H9 (cell line): ENCODE data around the gene SRGAP1. TPM values are rescaled to one million over a fixed set of nuclear protein-coding genes. Genes with fewer than 3 reads are reported as not detected.
"Not testable (repeated sequence)": the region's sequence is repeated elsewhere in the genome, so short reads cannot be mapped to it uniquely, and the experiment has no call there.

Experiments used
- DNase-seq: peaks from one replicate; pipeline ENCODE4 v3.0.0-alpha.2; 2017
- H2AFZ ChIP-seq: one replicate; pipeline ENCODE4 v1.6.1; 2013; ENCODE audit warnings: mild to moderate bottlenecking, low read length, control low read depth, moderate library complexity
- H2AK5ac ChIP-seq: 2 replicates; pipeline ENCODE4 v1.6.1; 2013; ENCODE audit warnings: low read length, control low read depth, mixed read lengths; ENCODE audit not compliant: insufficient read length
- H2BK120ac ChIP-seq: one replicate; pipeline ENCODE4 v1.6.1; 2013; ENCODE audit warnings: low read depth, mild to moderate bottlenecking, low read length, control low read depth, inconsistent platforms; ENCODE audit not compliant: poor library complexity, severe bottlenecking
- H2BK12ac ChIP-seq: 2 replicates; pipeline ENCODE4 v1.6.1; 2013; ENCODE audit warnings: low read length, control low read depth, mixed read lengths, low read depth; ENCODE audit not compliant: insufficient read length
- H2BK15ac ChIP-seq: 2 replicates; pipeline ENCODE4 v1.6.1; 2013; ENCODE audit warnings: low read depth, low read length, control low read depth
- H2BK20ac ChIP-seq: one replicate; pipeline ENCODE4 v1.6.1; 2013; ENCODE audit warnings: low read depth, mild to moderate bottlenecking, low read length, control low read depth, inconsistent platforms; ENCODE audit not compliant: poor library complexity, severe bottlenecking
- H2BK5ac ChIP-seq: 2 replicates; pipeline ENCODE4 v1.6.1; 2013; ENCODE audit warnings: low read length, control low read depth, mixed read lengths; ENCODE audit not compliant: insufficient read length
- H3K14ac ChIP-seq: 2 replicates; pipeline ENCODE4 v1.6.1; 2013; ENCODE audit warnings: low read length, control low read depth; ENCODE audit not compliant: insufficient read depth
- H3K18ac ChIP-seq: 2 replicates; pipeline ENCODE4 v1.6.1; 2013; ENCODE audit warnings: low read depth, mild to moderate bottlenecking, mixed read lengths, low read length, control low read depth; ENCODE audit not compliant: insufficient read length
- H3K23ac ChIP-seq: 2 replicates; pipeline ENCODE4 v1.6.1; 2013; ENCODE audit warnings: low read length, control low read depth, mixed read lengths, low read depth; ENCODE audit not compliant: insufficient read length
- H3K23me2 ChIP-seq: 2 replicates; pipeline ENCODE4 v1.6.1; 2013; ENCODE audit warnings: low read depth, mild to moderate bottlenecking, mixed read lengths, low read length, control low read depth; ENCODE audit not compliant: insufficient read length, poor library complexity, severe bottlenecking
- H3K27ac ChIP-seq: 2 replicates; pipeline ENCODE4 v1.5.1; 2013; ENCODE audit warnings: low read length, control low read depth, mixed read lengths, low read depth; ENCODE audit not compliant: insufficient read length
- H3K27me3 ChIP-seq: 2 replicates; pipeline ENCODE4 v1.6.1; 2013; ENCODE audit warnings: low read length, control low read depth, inconsistent platforms; ENCODE audit not compliant: insufficient read depth
- H3K4ac ChIP-seq: 2 replicates; pipeline ENCODE4 v1.6.1; 2013; ENCODE audit warnings: low read depth, mild to moderate bottlenecking, control low read depth, inconsistent platforms, low read length, moderate library complexity
- H3K4me1 ChIP-seq: 2 replicates; pipeline ENCODE4 v1.6.1; 2013; ENCODE audit warnings: low read length, control low read depth, inconsistent platforms; ENCODE audit not compliant: insufficient read depth
- H3K4me2 ChIP-seq: 2 replicates; pipeline ENCODE4 v1.6.1; 2013; ENCODE audit warnings: low read length, control low read depth, mixed read lengths; ENCODE audit not compliant: insufficient read length, insufficient read depth
- H3K56ac ChIP-seq: 2 replicates; pipeline ENCODE4 v1.6.1; 2013; ENCODE audit warnings: low read depth, mild to moderate bottlenecking, mixed read lengths, low read length, control low read depth; ENCODE audit not compliant: insufficient read length
- H3K79me1 ChIP-seq: 2 replicates; pipeline ENCODE4 v1.6.1; 2013; ENCODE audit warnings: low read depth, mild to moderate bottlenecking, moderate library complexity, low read length, control low read depth, inconsistent platforms; ENCODE audit not compliant: insufficient read depth, poor library complexity, severe bottlenecking
- H3K79me2 ChIP-seq: 2 replicates; pipeline ENCODE4 v1.6.1; 2013; ENCODE audit warnings: low read length, control low read depth, inconsistent platforms; ENCODE audit not compliant: insufficient read depth
- H3K9ac ChIP-seq: 2 replicates; pipeline ENCODE4 v1.6.1; 2013; ENCODE audit warnings: low read length, control low read depth, mixed read lengths; ENCODE audit not compliant: insufficient read length; ENCODE audit errors: extremely low read depth
- H3K9me3 ChIP-seq: one replicate; pipeline ENCODE4 v1.6.1; 2013; ENCODE audit warnings: low read depth, low read length, inconsistent platforms; ENCODE audit not compliant: control insufficient read depth
- H3T11ph ChIP-seq: one replicate; pipeline ENCODE4 v1.6.1; 2013; ENCODE audit warnings: mild to moderate bottlenecking, low read length, control low read depth, inconsistent platforms
- H4K20me1 ChIP-seq: one replicate; pipeline ENCODE4 v1.6.1; 2013; ENCODE audit not compliant: control insufficient read depth, insufficient read length, insufficient read depth
- H4K5ac ChIP-seq: 2 replicates; pipeline ENCODE4 v1.6.1; 2013; ENCODE audit warnings: low read depth, mild to moderate bottlenecking, mixed read lengths, low read length, control low read depth; ENCODE audit not compliant: insufficient read length
- H4K8ac ChIP-seq: replicated peaks from 2 replicates; pipeline ENCODE4 v1.6.1; 2013; ENCODE audit warnings: low read length, control low read depth, mixed read lengths, low read depth; ENCODE audit not compliant: insufficient read length
- H4K91ac ChIP-seq: 2 replicates; pipeline ENCODE4 v1.6.1; 2013; ENCODE audit warnings: low read depth, mild to moderate bottlenecking, moderate library complexity, mixed read lengths, low read length, control low read depth; ENCODE audit not compliant: insufficient read length
- H3K27ac Mint-ChIP-seq, 3 experiments: 2 replicates in 2 of 3; 3 replicates in 1 of 3; pipeline ENCODE4 v1.8.0; 2020 to 2021; ENCODE audit warnings: mixed read lengths in 3 of 3, mild to moderate bottlenecking in 1 of 3, moderate library complexity in 1 of 3
- H3K27me3 Mint-ChIP-seq: 2 replicates; pipeline ENCODE4 v1.8.0; 2021; ENCODE audit warnings: low read depth, mild to moderate bottlenecking, moderate library complexity, mixed read lengths
- H3K36me3 Mint-ChIP-seq, 3 experiments: 2 replicates in 2 of 3; 3 replicates in 1 of 3; pipeline ENCODE4 v1.8.0; 2020 to 2021; ENCODE audit warnings: low read depth in 3 of 3, mixed read lengths in 3 of 3; ENCODE audit not compliant: insufficient read depth in 1 of 3
- H3K4me1 Mint-ChIP-seq, 2 experiments: 2 replicates each; pipeline ENCODE4 v1.8.0; 2020; ENCODE audit warnings: mixed read lengths in 2 of 2
- H3K4me3 Mint-ChIP-seq, 2 experiments: 2 replicates in 1 of 2; 3 replicates in 1 of 2; pipeline ENCODE4 v1.8.0; 2020 to 2021; ENCODE audit warnings: mild to moderate bottlenecking in 2 of 2, mixed read lengths in 2 of 2, moderate library complexity in 1 of 2
- H3K9me3 Mint-ChIP-seq, 2 experiments: 2 replicates in 1 of 2; 3 replicates in 1 of 2; pipeline ENCODE4 v1.8.0; 2020; ENCODE audit warnings: mild to moderate bottlenecking in 2 of 2, mixed read lengths in 2 of 2, moderate library complexity in 1 of 2
- WGBS: extraction: QIAGEN DNeasy Blood & Tissue Kit; methylation state at CpG from one replicate; pipeline ENCODE4 v1.1.7; 2013; ENCODE audit warnings: missing lambda C conversion rate, low lambda C conversion rate, mixed read lengths; ENCODE audit not compliant: insufficient read length; ENCODE audit errors: extremely low coverage; 5-methylcytosine and 5-hydroxymethylcytosine counted together
- total RNA-seq: library from RNA; stranded (reverse); gene quantifications from 2 replicates; pipeline ENCODE4 v1.2.1, GENCODE V29; 2021
- TF ChIP-seq, protein P1 (sequence below): fragments of 200-600 bp; sonication (generic); conservative IDR thresholded peaks from 3 replicates; pipeline ENCODE4 v1.8.0; 2021; ENCODE audit warnings: antibody characterized with exemption, mild to moderate bottlenecking

Gene SRGAP1
- total RNA-seq, 1 experiment from 2014 or later = 4.8 TPM

DNA sequence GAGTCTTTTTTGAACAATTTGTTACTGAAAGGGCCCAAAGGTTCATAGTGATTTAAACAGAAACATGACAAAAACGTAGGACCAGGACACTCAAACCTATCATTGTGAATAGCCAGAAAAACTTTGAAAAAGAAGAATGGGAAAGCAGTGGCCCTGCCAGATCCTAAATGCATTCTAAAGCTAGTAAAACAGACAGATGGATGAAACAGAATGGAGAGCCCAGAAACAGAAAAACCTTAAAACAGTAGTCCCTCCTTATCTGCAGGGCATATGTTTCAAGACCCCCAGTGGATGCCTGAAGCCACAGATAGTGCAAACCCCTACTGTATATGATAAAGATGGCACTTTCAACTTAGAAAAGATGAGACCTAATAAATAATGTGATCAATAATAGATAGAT, 283.9 kb downstream of the SRGAP1 start:
- H3K27me3 Mint-ChIP-seq = no peaks in the 10 kb centered on the region
- no peak overlapping the region for H3K4me2 ChIP-seq
- WGBS = no CpG with 5 or more reads among the region's 1 CpG

GRCh38 chr12:64130476-64130875, 286.0 kb downstream of the SRGAP1 start:
- DNase-seq, H3K4me2 ChIP-seq, H2AFZ ChIP-seq, H4K5ac ChIP-seq, H2AK5ac ChIP-seq, H3K4me1 ChIP-seq, H3K79me2 ChIP-seq, H4K8ac ChIP-seq, H3K4ac ChIP-seq, H3K27me3 Mint-ChIP-seq, H4K91ac ChIP-seq, H2BK5ac ChIP-seq, H3K56ac ChIP-seq, H3K4me1 Mint-ChIP-seq, H3T11ph ChIP-seq, H3K79me1 ChIP-seq, H2BK15ac ChIP-seq, H4K20me1 ChIP-seq, H2BK12ac ChIP-seq, H3K27me3 ChIP-seq, H3K9me3 ChIP-seq, H2BK120ac ChIP-seq, H3K9ac ChIP-seq, H2BK20ac ChIP-seq, H3K27ac Mint-ChIP-seq, H3K23ac ChIP-seq, H3K27ac ChIP-seq, H3K14ac ChIP-seq, H3K18ac ChIP-seq, H3K4me3 Mint-ChIP-seq, H3K23me2 ChIP-seq: not testable (repeated sequence)
- Mint-ChIP-seq H3K36me3 (peaks cover 29 to 34% (median 34%) of the 10 kb centered on the region in 3 experiments), H3K9me3 (peaks cover 13 to 16% of the 10 kb centered on the region in 2 experiments; a peak in 4 of 5 replicates)
- no CpG with 5 or more reads among the region's 2 CpGs for WGBS

More for the DNA sequence above, 283.9 kb downstream of the SRGAP1 start:
- peaks cover 10 to 17% (median 14%) of the 10 kb centered on the region in 3 experiments for H3K36me3 Mint-ChIP-seq
- no peak overlapping the region for H3K9ac ChIP-seq
- H3K4ac ChIP-seq = no peak overlapping the region
- no peak overlapping the region for H3K4me3 Mint-ChIP-seq
- H2BK15ac ChIP-seq = no peak overlapping the region
- no peak for DNase-seq
- H3K27ac ChIP-seq = no peak overlapping the region
- no peaks in the 10 kb centered on the region for H3K4me1 ChIP-seq
- H4K5ac ChIP-seq = no peak overlapping the region
- H2AFZ ChIP-seq = no peak overlapping the region
- H3K56ac ChIP-seq = no peak overlapping the region
- no peak overlapping the region for H3K18ac ChIP-seq
- no peaks in the 10 kb centered on the region for H3K27me3 ChIP-seq
- no peak overlapping the region for H4K91ac ChIP-seq
- no peak overlapping the region for H3K27ac Mint-ChIP-seq
- H4K20me1 ChIP-seq = no peaks in the 10 kb centered on the region
- no peak overlapping the region for H3T11ph ChIP-seq
- H3K79me2 ChIP-seq = no peaks in the 10 kb centered on the region
- no peak overlapping the region for H3K14ac ChIP-seq
- H3K23me2 ChIP-seq = no peaks in the 10 kb centered on the region
- H2BK5ac ChIP-seq = no peak overlapping the region
- no peak overlapping the region for H2AK5ac ChIP-seq
- no peak overlapping the region for H2BK20ac ChIP-seq
- no peak overlapping the region for H2BK120ac ChIP-seq
- H3K4me1 Mint-ChIP-seq = no peaks in the 10 kb centered on the region
- TF ChIP-seq, protein P1, sequence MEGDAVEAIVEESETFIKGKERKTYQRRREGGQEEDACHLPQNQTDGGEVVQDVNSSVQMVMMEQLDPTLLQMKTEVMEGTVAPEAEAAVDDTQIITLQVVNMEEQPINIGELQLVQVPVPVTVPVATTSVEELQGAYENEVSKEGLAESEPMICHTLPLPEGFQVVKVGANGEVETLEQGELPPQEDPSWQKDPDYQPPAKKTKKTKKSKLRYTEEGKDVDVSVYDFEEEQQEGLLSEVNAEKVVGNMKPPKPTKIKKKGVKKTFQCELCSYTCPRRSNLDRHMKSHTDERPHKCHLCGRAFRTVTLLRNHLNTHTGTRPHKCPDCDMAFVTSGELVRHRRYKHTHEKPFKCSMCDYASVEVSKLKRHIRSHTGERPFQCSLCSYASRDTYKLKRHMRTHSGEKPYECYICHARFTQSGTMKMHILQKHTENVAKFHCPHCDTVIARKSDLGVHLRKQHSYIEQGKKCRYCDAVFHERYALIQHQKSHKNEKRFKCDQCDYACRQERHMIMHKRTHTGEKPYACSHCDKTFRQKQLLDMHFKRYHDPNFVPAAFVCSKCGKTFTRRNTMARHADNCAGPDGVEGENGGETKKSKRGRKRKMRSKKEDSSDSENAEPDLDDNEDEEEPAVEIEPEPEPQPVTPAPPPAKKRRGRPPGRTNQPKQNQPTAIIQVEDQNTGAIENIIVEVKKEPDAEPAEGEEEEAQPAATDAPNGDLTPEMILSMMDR = no peak
- H3K9me3 Mint-ChIP-seq = no peaks in the 10 kb centered on the region; a peak in 1 of 5 replicates
- H3K9me3 ChIP-seq = no peaks in the 10 kb centered on the region
- no peak overlapping the region for H3K23ac ChIP-seq
- H4K8ac ChIP-seq = no peak overlapping the region
- no peak overlapping the region for H2BK12ac ChIP-seq
- no peaks in the 10 kb centered on the region for H3K79me1 ChIP-seq
